Heart right ventricle (tissue), 16 donors: Measurements from ENCODE around the gene ABCB9. TPM values are rescaled to one million over a fixed set of nuclear protein-coding genes. Genes with fewer than 3 reads are reported as not detected.

ENCODE experiments used
- ATAC-seq, 8 donors: fragments of 200-7000 bp; cut with Tn5 transposase; one replicate each; pipeline ENCODE4 v1.9.1; 2020; ENCODE audit warnings: mild to moderate bottlenecking in 8 of 8, moderate library complexity in 8 of 8, moderate number of reproducible peaks in 1 of 8
- DNase-seq, 2 donors: peaks; one replicate each; pipeline ENCODE4 v3.0.0-alpha.2; 2020
- H3K27ac ChIP-seq, 10 donors: fragments of 200-600 bp; sonication (generic) in 2 of 10; one replicate each; pipeline versions ENCODE4 v1.5.0 to v1.8.0; 2020 to 2022; ENCODE audit warnings: mild to moderate bottlenecking in 3 of 10
- H3K27me3 ChIP-seq, 7 donors: fragments of 200-600 bp; one replicate each; pipeline ENCODE4 v1.8.0; 2021 to 2022; ENCODE audit warnings: mild to moderate bottlenecking in 2 of 7
- H3K36me3 ChIP-seq, 9 donors: fragments of 200-600 bp; sonication (generic) in 1 of 9; one replicate each; pipeline versions ENCODE4 v1.5.0 to v1.8.0; 2020 to 2022; ENCODE audit warnings: mild to moderate bottlenecking in 2 of 9
- H3K4me1 ChIP-seq, 9 donors: fragments of 200-600 bp; sonication (generic) in 1 of 9; one replicate each; pipeline versions ENCODE4 v1.5.0 to v1.8.0; 2020 to 2022; ENCODE audit warnings: mild to moderate bottlenecking in 4 of 9
- H3K4me3 ChIP-seq, 10 donors: fragments of 200-600 bp; sonication (generic) in 2 of 10; one replicate each; pipeline versions ENCODE4 v1.5.0 to v1.8.0; 2020 to 2022; ENCODE audit warnings: mild to moderate bottlenecking in 7 of 10, moderate library complexity in 2 of 10
- H3K9me3 ChIP-seq, 11 donors: fragments of 200-600 bp in 10 of 11; sonication (generic) in 2 of 11; one replicate each; pipeline versions ENCODE4 v1.5.0 to v1.8.0; 2013 to 2022; ENCODE audit warnings: mild to moderate bottlenecking in 2 of 11, control low read depth in 1 of 11, moderate library complexity in 1 of 11
- CTCF ChIP-seq, 9 donors: fragments of 200-600 bp; sonication (generic) in 2 of 9; IDR thresholded peaks; one replicate each; pipeline versions ENCODE4 v1.5.0 to v1.8.0; 2021 to 2022; ENCODE audit warnings: antibody characterized with exemption in 9 of 9, mild to moderate bottlenecking in 5 of 9, moderate library complexity in 1 of 9
- WGBS, 2 donors: extraction: QIAGEN DNeasy Blood & Tissue Kit; methylation state at CpG; one replicate each; pipeline ENCODE4 v1.1.7; 2013; ENCODE audit warnings: inconsistent platforms in 1 of 2; 5-methylcytosine and 5-hydroxymethylcytosine counted together
- intact Hi-C, 10 donors: fragments of 100-400 bp; cut with DNase I; formaldehyde crosslinking; loops; one replicate each; pipeline versions ENCODE4 v1.11.1 to v1.14.2; 2022
- polyA plus RNA-seq, 2 donors: library from polyadenylated mRNA; stranded (reverse); fragments of 200-250 nt; gene quantifications; one replicate each; pipeline ENCODE4 v1.2.3, GENCODE V29; 2013
- total RNA-seq, 10 donors: library from RNA; stranded (reverse); fragmentation: NEBNext Ultra II Directional in 3 of 10; extraction: Animal tissue kit (Norgen Biotek cat#: 25700) in 3 of 10; gene quantifications; one replicate each; pipeline versions ENCODE4 v1.2.1 to v1.2.4, GENCODE V29; 2021 to 2023
- donor health status: Arrhythmogenic right ventricular cardiomyopathy.
- donor health status: ischemic (EF 13 %, LVEDD 7.1; RV severe dilation, severe dysfunction).
- donor health status: healthy with polysubstance abuse.
- donor health status: DM: no; HTN: yes; CAD: no.
- donor health status: DM: no; HTN: no; CAD: no.
- donor health status: ischemic (EF 25% LVEDD 6.9; RV normal size, moderate dysfunction).
- donor health status: ischemic (EF 25% LVEDD 5.7; RV mildly dilated, moderate dysfunction).
- donor health status: healthy.
- donor health status: DM: yes; HTN: yes; CAD: no.
- donor health status: Ischemic cardiomyopathy.
- donor health status: ischemic (EF 35%, LVEDD 5.7; RV mildly dilated, moderate dysfunction).
- donor health status: nonischemic (EF 11% LVEDD 7.7; RV severe dilation, severe dysfunction).
- donor health status: DM: yes; HTN: yes; CAD: no.
- donor health status: PGD.
- donor health status: ischemic (EF 29% LVEDD 5.4; RV normal size, mild dysfunction).
- donor health status: nonischemic (EF 23%, LVEDD 6.1; RV moderate dilation, normal function).

Gene ABCB9
- total and polyA plus RNA-seq, 12 donors, result 1.9 to 6.0 (median 4.5) TPM

- Histone ChIP-seq H3K9me3 (no peaks in the 10 kb centered on the region), H3K27me3 (no peaks in the 10 kb centered on the region), H3K4me1 (peaks cover 0 to 5% (median 1%) of the 10 kb centered on the region in 9 donors), H3K27ac (no peak overlapping the region), H3K36me3 (peaks cover 0 to 98% (median 10%) of the 10 kb centered on the region in 9 donors), H3K4me3 (no peak overlapping the region)
- WGBS, 2 donors, result 94 to 95% methylated on average over 13 of the region's 13 CpGs
- no peak for TF ChIP-seq CTCF (IDR thresholded peaks at IDR 0.05)
- DNase-seq, result no peak
- no peak for ATAC-seq
- intact Hi-C loops, result no loop called here
Observed at GRCh38 chr12:122990561-122990960, 24.3 kb upstream of the ABCB9 start.

DNA sequence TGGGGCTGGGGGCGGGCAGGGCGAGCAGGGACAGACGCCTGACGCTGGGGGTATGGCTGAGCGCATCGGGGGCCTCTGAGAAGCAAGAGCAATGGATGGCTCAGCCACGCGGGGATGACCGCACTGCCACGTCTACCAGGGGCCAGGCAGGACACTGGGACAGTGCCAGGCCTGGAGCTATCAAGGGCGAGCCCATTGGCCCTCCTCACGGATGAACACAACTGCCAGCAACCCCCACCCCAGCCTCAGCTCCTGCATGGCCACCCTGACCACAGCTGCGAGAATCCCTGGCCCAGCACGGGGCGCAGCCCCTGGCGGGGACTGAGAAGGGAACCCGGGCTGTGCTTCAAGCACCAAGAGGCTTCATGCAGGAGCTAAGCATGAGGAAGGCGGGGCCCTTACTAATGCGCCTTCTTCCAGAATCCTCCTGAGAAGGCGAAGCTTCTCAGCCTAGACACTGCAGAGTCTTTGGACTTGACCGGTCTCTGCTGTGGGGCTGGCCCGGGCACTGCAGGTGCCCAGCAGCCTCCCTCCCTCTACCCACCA is 23.7 kb upstream of the ABCB9 start:
- Histone ChIP-seq H3K36me3 (peaks cover 0 to 98% (median 10%) of the 10 kb centered on the region in 9 donors), H3K4me1 (peaks cover under 1 to 8% (median 6%) of the 10 kb centered on the region in 9 donors), H3K4me3 (no peak overlapping the region), H3K27ac (no peak overlapping the region), H3K27me3 (no peaks in the 10 kb centered on the region), H3K9me3 (no peaks in the 10 kb centered on the region)
- 92% methylated on average over 20 to 22 of the region's 22 CpGs for WGBS, 2 donors
- TF ChIP-seq CTCF (IDR thresholded peaks at IDR 0.05), result no peak
- ATAC-seq (no peak), DNase-seq (no peak)
- intact Hi-C loops, result loop anchor here in 5 of 10 donors (10.0 kb wide), 2 partner anchors 155 to 165 kb away; partner anchors contain the start of gene PITPNM2 (in 4 of the 5)

- peaks cover 0 to 92% (median 10%) of the 10 kb centered on the region in 9 donors for H3K36me3 ChIP-seq
- intact Hi-C loops, result loop anchor here in 5 of 10 donors (10.0 kb wide), 2 partner anchors 155 to 165 kb away; partner anchors contain the start of gene PITPNM2 (in 4 of the 5)
- no peak for TF ChIP-seq CTCF (IDR thresholded peaks at IDR 0.05)
- H3K27ac ChIP-seq, result no peak overlapping the region
- ATAC-seq (no peak), DNase-seq (no peak)
- H3K4me1 ChIP-seq, result peaks cover 7 to 14% (median 12%) of the 10 kb centered on the region in 9 donors
- no peaks in the 10 kb centered on the region for H3K9me3 ChIP-seq
- H3K4me3 ChIP-seq, result no peak overlapping the region
- H3K27me3 ChIP-seq, result no peaks in the 10 kb centered on the region
- WGBS, 2 donors, result 92 to 94% methylated on average over 10 of the region's 10 CpGs
Observed at GRCh38 chr12:122989225-122989839, 23.1 kb upstream of the ABCB9 start.

- intact Hi-C loops, result loop anchor here in 5 of 10 donors (10.0 kb wide), 2 partner anchors 156 to 166 kb away; partner anchors contain the start of gene PITPNM2 (in 4 of the 5)
- Histone ChIP-seq H3K4me3 (no peak overlapping the region), H3K27ac (no peak overlapping the region), H3K9me3 (no peaks in the 10 kb centered on the region), H3K27me3 (no peaks in the 10 kb centered on the region), H3K4me1 (peaks cover 13 to 20% (median 18%) of the 10 kb centered on the region in 9 donors), H3K36me3 (peaks cover 0 to 89% (median 10%) of the 10 kb centered on the region in 9 donors)
- DNase-seq, result no peak
- no peak for ATAC-seq
- TF ChIP-seq CTCF (IDR thresholded peaks at IDR 0.05), result no peak
- WGBS, 2 donors, result 92 to 93% methylated on average over 20 to 21 of the region's 21 CpGs
Observed at GRCh38 chr12:122988612-122989212, 22.4 kb upstream of the ABCB9 start.
